CD4-positive, alpha-beta T cell treated with Interleukin-12 subunit alpha and Interleukin-12 subunit beta, for 1 hour (primary cell): Measurements from ENCODE around the gene MTLN.
"Not testable (repeated sequence)": the region's sequence is repeated elsewhere in the genome, so short reads cannot be mapped to it uniquely, and the experiment has no call there.

Source experiments
- DNase-seq: peaks from one replicate; pipeline ENCODE4 v3.0.0-alpha.2; 2020

MTLN gene

DNA sequence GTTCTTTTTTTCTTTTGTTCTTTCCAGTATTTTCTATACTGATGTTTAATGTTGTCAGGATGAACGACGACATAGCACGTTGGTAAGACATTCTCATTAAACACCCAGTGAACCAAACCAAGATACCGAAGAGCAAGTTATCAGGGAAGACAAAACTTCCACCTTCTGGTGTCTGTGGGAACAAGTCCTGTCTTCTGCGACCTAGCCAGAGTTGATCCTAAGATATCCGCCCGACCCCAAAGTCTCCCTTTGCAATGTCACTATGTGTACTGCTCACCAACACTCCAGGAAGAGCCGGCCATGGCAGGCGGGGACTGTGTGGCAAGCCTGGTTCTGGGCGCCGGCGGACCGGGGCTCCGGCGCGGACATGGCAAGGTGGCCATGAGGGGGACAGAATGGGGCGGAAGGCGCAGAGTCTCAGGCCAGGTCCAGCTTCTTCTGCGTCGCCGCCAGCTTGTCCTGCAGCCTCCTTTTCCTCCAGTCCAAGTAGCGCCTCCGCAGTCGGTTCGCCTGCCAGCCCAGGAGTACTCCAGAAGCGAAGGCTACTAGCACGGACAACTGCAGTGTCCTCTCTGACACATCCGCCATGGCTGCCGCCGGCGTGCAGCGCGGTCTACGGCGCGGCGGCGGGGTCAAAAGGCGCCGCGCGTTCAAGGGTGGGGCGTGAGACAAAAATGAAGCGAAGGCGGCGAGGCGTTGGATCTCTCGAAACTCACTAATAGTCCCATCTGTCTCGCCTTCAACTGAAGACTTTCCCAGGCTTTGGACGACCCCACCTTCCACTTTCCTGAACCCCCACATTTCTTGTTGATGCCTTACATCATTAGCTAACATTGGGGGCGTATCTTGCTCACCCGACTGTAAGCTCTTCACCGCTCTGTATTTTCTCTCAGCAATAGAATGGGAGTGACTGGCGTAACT, at the start of gene MTLN:
Gene MTLN, minus strand, starts transcription at position 610 of the 921 bp plus-strand sequence. Its CDS starts 22 bp downstream, at position 588.
- peak; percentile 79 for DNase-seq

- DNase-seq = not testable (repeated sequence)
Observed at GRCh38 chr2:110261910-110262309, 49.6 kb upstream of the MTLN start.

- DNase-seq = not testable (repeated sequence)
Observed at GRCh38 chr2:110248081-110248795, 35.9 kb upstream of the MTLN start.

- DNase-seq = not testable (repeated sequence)
Observed at GRCh38 chr2:110245488-110246435, 33.4 kb upstream of the MTLN start.

GRCh38 chr2:110243283-110243682, 30.9 kb upstream of the MTLN start:
- DNase-seq = not testable (repeated sequence)

DNA sequence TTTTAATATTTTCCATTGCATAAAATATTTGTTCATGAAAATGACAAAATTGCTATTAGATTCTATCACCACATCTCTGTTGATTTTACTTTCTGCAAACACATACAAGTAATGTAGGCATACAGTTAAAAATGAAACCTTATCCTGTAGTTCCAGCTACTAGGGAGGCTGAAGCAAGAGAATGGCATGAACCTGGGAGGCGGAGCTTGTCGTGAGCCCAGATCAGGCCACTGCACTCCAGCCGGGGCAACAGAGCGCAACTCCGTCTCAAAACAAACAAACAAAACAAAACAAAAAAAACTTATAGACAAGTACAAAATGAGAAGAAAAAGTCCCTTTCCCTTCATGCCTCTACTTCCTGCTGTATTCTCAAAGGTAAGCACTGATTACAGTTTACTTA, 22.2 kb upstream of the MTLN start:
- DNase-seq = not testable (repeated sequence)

- DNase-seq = not testable (repeated sequence)
Observed at GRCh38 chr2:110229886-110230285, 17.5 kb upstream of the MTLN start.

GRCh38 chr2:110222626-110223025, 10.3 kb upstream of the MTLN start:
- not testable (repeated sequence) for DNase-seq

- DNase-seq = no peak
Observed at GRCh38 chr2:110221938-110222337, 9.6 kb upstream of the MTLN start.

GRCh38 chr2:110220190-110220564, 7.8 kb upstream of the MTLN start:
- DNase-seq = no peak

DNA sequence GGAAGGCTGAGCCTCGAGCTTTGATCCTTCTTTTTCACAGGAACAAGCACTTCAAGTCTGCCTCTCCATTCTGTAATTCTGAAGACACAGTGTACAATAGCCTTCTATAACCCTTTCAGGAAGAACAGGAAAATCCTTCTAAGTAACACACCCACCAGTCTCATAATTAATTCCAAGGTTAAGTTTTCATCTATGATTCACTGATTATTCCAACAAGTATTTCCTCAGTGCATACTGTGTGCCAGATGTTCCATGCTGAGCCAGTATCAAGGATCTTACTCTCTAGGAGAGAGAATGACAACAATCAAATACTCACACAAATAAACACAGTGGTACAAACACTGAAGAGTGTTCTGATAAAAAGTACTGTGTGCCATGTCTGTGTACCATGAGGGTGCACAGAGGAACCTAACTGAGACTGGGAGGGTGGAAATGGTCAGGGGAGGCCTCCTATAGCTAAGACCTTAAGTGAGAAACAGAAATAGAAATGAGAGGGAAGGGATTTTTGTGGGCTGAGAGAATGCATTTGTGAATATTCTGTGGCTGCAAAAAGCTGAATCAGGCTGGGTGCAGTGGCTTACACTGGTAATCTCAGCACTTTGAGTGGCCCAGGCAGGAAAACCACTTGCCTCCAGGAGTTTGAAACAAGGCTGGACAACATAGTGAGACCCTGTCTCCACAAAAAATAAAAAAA, 7.3 kb upstream of the MTLN start:
- no peak for DNase-seq

DNA sequence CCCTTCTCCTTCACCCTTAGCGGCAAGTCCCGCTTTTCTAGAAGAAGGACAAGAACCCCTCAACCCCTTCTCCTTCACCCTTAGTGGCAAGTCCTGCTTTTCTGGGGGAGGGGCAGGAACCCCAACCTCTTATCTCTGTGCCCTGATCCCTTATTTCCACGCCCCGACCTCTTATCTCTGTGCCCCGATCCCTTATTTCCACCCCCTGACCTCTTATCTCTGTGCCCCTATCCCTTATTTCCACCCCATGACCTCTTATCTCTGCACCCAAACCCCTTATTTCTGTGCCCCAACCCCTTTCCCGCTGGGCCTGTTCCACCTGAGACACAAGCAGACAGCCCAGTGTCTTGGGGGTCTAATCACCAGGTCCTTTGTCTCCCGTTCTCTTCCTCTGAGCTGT, 6.5 kb upstream of the MTLN start:
- not testable (repeated sequence) for DNase-seq

GRCh38 chr2:110216803-110217202, 4.5 kb upstream of the MTLN start:
- no peak for DNase-seq

DNA sequence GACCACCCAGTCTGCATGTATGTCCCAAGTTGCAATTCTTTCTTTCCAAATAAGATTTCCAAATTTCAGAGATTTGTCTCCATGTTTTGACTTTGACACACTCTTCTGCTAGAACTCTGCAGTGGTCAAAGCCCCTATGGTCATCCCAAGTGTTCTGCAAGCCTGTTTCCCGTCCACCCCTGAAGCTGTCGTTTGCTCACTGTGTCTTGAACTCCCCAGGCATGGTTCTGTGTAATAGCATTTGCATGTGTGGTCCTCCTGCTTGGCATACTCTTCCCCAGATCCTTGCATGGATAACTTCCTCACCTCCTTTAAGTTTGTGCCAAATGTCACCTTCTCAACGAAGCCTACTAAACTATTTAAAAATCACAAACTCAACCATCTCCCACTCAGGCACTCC, 3.9 kb upstream of the MTLN start:
- DNase-seq = no peak

- DNase-seq = no peak
Observed at GRCh38 chr2:110215566-110216158, 3.3 kb upstream of the MTLN start.

- no peak for DNase-seq
Observed at GRCh38 chr2:110215091-110215490, 2.7 kb upstream of the MTLN start.

GRCh38 chr2:110213522-110213921, 1.2 kb upstream of the MTLN start:
- not testable (repeated sequence) for DNase-seq

DNA sequence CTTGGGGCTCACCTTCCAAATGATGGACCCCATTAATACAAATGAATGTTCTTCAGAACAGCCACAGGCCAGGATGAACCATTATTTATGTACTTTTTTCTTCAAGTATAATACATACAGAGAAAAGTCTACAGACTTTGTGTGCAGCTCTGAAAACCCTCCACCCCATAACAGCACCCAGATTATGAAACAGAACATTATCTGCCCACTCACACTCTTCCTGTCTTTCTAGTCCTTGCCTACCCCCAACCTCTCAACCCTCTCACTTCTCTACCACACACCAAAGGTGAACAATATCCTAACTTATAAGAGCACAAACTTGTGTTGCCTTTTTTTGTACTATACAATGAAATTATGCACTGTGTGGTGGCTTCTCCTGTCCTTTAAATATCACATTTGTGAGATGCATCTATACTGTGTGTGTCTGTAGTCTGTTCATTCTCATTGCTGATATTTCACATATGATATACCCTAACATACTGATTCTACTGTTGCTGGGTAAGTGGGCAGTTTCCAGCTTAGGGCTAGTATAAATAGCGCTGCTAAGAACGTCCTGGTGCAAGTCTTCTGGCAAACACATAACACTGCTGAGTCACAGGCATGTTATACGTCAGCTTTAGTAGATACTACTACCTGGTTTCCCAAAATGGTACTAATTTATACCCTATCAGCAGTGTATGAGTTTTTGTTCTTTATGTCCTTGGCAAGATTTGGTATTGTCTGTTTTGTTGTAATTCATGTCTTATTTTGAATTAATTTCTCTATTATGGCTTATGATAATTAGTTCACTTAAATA, 6.5 kb downstream of the MTLN start:
- no peak for DNase-seq

DNA sequence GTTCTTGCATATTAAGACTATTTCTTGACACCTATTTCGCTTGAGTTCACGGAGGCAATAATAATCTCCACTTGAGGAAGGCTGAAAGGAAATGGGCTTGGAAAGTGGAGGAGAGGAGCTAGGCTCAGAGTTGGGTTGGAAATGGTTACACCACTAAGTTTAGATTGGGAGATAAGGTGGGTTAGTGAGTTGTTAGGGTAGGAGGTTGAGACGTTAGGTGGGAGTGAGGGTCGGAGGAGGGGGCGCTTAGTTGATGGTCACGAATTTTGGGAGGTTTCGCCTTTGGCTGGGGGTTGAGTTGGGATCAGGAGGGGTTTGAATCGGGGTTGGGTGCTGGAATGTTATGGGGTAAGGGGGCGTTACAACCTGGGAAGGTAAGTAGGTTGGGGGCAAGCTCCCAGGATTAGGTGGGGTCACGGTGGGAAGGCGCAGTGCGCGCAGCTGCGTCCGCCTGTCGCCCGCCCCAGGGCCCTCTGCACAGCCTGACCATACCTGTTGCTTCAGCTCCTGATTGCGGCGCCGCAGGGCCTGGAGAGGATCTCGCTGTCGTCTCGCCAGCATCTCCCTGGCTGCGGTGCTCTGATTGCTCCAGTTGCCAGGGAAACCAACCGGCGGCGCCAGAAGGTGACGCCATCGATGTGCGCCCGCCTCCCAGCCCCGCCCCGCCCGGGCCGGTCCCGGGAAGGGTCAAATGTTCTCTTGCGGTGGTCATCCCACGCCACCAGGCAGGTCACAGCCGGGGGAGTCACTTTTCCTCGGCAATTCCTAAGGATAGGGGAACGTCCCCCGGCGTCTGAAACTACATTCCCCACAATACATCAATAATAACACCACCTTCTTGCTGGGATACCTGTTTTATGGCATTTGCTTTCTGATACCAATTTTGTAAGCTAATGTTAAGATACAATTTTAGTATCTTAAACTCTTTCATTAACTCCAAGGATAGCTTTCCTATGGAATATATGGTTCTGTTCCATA, 7.7 kb downstream of the MTLN start, which contains the start of gene NPHP1:
Gene NPHP1, minus strand, starts transcription at position 606 of the 978 bp plus-strand sequence. Its CDS starts 45 bp downstream, at position 561.
- peak; percentile 87 for DNase-seq
